Stimulated activated CD4-positive, alpha-beta T cell treated with anti-CD3 and anti-CD28 coated beads, Interleukin-1b, Interleukin-23, amount 100 ng/mL, for 4 hours (primary cell): ENCODE data around the gene SLCO3A1.

ENCODE experiments used
- DNase-seq, 2 donors: peaks; one replicate each; pipeline ENCODE4 v3.0.0-alpha.2; 2020; ENCODE audit warnings: low read depth in 2 of 2

The SLCO3A1 gene

DNA sequence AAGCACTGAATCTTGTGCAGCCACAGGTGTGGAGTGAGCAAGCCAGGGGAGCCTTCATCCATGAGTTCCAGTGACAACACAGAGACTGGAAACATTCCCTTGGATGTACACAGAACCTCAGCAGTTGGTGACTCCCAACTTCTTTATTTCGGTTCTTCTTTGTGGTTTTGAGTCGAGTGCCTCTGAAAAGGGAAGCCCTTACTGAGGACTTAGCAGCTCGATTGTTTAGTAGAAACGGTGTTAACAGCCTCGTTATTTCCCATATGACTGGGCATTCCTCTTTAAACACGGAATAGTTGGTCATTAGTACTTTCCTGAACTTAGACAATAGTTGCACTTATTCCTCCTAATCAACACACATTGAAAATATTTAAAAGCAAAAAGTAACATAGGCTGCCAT lies 7.7 kb downstream of the SLCO3A1 start:
- DNase-seq: no peak

GRCh38 chr15:91862891-91863504 lies 9.5 kb downstream of the SLCO3A1 start:
- no peak for DNase-seq

GRCh38 chr15:91863621-91864255 lies 10.2 kb downstream of the SLCO3A1 start:
- no peak for DNase-seq

DNA sequence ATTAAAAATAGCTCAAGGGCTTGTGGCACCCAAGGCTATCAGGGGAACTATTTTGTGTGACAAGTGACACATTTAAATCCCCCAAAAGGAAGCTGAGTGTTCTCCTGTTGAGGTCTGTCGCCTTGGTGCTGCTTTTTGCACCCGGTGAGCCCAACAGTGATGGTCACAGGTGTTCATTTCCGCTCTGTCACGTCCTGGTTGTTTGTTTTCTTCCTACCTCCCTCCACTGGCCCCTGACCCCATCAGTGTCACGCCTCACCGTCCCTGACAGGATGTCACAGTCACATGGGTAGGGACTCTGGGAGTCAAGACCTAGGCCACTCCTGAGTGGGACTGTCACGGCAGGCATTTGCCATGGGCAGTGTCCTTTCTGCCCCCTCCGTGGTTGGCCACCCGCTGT lies 11.2 kb downstream of the SLCO3A1 start:
- DNase-seq: no peak

DNA sequence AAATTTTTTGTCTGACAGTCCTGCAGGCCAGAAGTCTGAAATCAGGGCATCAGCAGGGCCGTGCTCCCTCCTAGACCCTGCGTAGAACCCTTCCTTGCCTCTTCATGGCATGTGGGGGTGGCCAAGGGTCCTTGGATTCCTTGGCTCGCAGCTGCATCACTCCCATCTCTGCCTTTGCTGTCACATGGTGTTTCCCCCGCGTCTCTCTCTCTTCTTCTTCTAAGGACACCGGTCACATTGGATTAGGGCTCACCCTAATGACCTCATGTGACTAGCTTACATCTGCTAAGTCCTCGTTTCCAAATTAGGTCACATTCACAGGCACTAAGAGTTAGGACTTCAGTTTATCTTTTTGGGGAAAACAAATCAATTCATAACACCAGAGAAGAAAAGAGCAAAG lies 12.0 kb downstream of the SLCO3A1 start:
- DNase-seq: no peak

- no peak for DNase-seq
Measured at GRCh38 chr15:91865950-91866349, 12.4 kb downstream of the SLCO3A1 start.

GRCh38 chr15:91866371-91866905 lies 12.9 kb downstream of the SLCO3A1 start:
- no peak for DNase-seq

GRCh38 chr15:91866971-91867372 lies 13.5 kb downstream of the SLCO3A1 start:
- DNase-seq: no peak

- DNase-seq: no peak
Measured at GRCh38 chr15:91867581-91868026, 14.1 kb downstream of the SLCO3A1 start.

GRCh38 chr15:91870876-91871537 lies 17.5 kb downstream of the SLCO3A1 start:
- DNase-seq: no peak

DNA sequence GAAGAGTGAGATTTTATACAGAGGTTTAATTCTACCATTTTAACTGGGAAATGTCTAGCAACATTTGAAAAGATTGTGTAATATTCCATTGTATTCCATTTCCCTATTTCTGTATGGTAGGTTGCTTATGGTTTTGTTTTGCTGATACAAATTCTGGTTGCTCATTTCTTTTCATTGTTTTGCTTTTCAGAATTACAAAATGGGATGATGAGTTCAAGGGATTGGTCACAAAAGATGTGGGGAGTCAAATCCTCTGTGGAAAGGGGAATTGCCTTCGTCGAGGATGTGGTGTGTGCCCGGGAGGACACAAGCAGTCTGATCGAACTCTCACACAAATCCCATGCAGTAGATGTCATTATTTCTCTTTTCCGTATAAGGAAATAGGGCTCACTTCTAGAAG lies 18.3 kb downstream of the SLCO3A1 start:
- no peak for DNase-seq

DNA sequence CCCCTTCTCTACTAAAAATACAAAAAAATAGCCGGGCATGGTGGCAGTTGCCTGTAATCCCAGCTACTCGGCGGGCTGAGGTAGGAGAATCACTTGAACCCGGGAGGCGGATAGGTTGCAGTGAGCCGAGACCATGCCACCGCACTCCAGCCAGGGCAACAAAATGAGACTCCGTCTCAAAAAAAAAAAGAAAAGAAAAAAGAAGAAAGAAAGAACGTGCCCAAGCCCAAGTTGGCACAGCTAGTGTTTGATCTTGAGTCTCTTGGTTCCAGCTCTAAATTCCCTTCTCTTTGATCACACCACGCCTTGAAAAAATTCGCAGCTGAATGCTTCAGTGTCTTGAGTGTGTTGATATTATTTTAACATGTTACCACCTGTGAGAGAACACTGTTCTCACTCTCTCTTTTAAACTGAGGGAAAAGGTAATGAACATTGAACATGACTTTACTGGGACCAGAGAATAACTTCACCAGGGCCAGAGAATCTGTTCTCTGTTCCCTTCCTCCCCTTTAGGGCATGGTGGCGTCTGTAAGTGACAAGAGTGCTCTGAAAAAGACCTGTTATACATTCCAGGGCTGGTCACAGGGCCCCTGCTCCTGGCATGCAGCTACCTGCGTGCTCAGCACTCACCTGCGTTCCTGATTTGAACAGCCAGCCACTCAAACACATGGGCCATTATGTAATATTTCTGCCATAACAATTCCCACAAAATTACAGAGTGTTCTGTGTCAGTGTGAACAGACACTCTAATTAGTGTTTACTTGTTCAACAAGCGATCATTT lies 19.0 kb downstream of the SLCO3A1 start:
- DNase-seq: no peak

GRCh38 chr15:91873138-91873536 lies 19.6 kb downstream of the SLCO3A1 start:
- DNase-seq: no peak

- no peak for DNase-seq
Measured at GRCh38 chr15:91874171-91874570, 20.7 kb downstream of the SLCO3A1 start.

- DNase-seq: no peak
Measured at GRCh38 chr15:91874992-91875660, 21.6 kb downstream of the SLCO3A1 start.

DNA sequence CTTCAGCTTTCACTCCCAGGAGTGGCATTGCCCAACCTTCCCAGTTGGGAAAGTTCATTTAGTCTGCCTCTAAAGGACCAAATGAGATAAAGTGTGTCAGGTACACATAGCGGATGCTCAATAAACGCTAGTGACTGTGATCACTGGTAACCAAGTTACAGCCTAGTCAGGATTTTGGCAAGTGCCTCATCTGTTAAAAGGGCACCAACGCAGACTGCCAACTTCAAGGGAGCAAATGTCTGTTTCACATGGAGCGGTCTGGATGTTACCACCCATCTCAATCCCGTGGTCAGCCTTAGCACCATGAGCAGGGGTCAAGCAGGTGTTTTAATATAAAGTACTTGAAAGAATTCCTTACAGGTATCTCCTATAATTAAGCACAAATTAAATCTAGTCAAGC lies 22.7 kb downstream of the SLCO3A1 start:
- DNase-seq: no peak

DNA sequence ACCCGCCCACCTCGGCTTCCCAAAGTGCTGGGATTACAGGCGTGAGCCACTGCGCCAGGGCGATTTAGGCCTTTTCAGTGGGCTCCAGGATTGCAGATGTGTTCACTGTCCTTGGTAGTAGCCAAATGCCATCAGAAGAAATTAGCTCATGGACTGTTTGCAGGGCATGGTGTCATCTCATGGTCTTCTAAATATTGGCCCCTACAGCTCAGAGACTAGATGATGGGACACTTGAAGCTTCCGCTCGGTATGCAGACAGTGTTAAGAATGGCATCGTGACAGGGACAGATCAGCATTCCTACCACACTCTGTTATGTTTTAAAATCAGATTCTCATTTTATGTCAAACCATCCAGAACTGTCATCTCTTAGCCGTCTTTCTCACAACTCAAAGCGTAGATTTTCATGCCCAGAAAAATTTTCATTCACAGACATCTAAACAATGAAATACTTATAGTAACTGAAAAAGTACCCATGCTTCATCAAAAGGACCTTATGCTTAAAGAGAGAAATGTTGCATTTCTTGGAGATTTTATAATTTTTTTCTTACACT lies 24.9 kb downstream of the SLCO3A1 start:
- no peak for DNase-seq

DNA sequence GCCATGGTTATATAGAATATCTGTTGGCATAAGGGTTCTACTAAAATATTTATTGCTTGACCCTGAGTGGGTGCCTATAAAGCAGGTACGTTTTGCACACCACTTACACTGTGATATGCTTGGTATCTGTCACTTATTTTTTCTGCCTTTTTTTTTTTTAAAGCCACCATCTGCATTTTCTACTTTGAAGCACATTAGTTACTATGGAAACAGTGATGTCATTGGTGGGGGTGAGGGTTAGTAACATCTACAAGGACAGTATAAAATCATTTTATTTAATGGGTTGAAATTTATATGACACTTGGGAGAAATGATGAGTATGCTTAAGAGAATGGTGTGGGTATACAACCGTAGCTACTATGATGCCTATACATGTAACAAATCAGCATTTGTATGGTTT lies 25.6 kb downstream of the SLCO3A1 start:
- no peak for DNase-seq

DNA sequence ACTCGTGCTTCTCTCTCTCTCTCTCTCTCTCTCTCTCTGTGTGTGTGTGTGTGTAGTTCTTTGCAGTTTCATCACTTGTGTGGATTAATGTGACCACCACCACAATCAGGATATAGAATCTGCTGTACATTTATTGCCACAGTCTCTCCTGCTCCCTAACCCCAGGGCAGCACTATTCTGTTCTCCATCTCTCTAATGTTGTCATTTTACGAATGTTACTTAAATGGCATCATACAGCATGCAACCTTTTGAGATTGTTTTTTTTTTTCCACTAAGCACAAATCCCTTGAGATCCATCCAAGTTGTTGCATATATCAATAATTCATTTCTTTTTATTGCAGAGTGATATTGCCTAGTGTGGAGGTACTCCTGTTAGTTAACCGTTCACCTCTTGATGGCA lies 26.9 kb downstream of the SLCO3A1 start:
- no peak for DNase-seq

- DNase-seq: no peak
Measured at GRCh38 chr15:91881569-91882297, 28.2 kb downstream of the SLCO3A1 start.
